ENCODE results near the gene SMC6. TPM values are rescaled to one million over a fixed set of nuclear protein-coding genes. Genes with fewer than 3 reads are reported as not detected.

SMC6 gene
- polyA plus RNA-seq, 1 donor from 2014 or later = 20.1 TPM

GRCh38 chr2:17788773-17789172 lies 35.2 kb upstream of the SMC6 start:
- Histone ChIP-seq H4K20me1 (ENCODE audit: insufficient read depth) (no peaks in the 10 kb centered on the region), H3K9me2 (ENCODE audit: insufficient read depth, low read length) (no peaks in the 10 kb centered on the region), H3K27ac (ENCODE audit: low read length) (no peak overlapping the region), H3K79me2 (replicated peaks; ENCODE audit: insufficient read depth, low read length) (no peaks in the 10 kb centered on the region), H3K4me3 (ENCODE audit: low read length) (no peak overlapping the region), H3F3A (ENCODE audit: insufficient read depth, low read length, poor library complexity, severe bottlenecking) (no peaks in the 10 kb centered on the region), H3K36me3 (ENCODE audit: insufficient read depth, low read length) (no peaks in the 10 kb centered on the region), H3K4me2 (ENCODE audit: low read length) (no peak overlapping the region), H2AFZ (ENCODE audit: low read depth, low read length) (no peak overlapping the region), H3K9ac (ENCODE audit: low read length) (no peak overlapping the region), H3K9me3 (ENCODE audit: low read length) (no peaks in the 10 kb centered on the region), H3K27me3 (ENCODE audit: insufficient read depth, low read depth, low read length) (no peaks in the 10 kb centered on the region)
- TF ChIP-seq EP300 (conservative IDR thresholded peaks at IDR 0.05; ENCODE audit: poor library complexity, severe bottlenecking) (no peak), TAF1 (IDR thresholded peaks at IDR 0.05; ENCODE audit: low read depth) (no peak), RAD21 (conservative IDR thresholded peaks at IDR 0.05) (no peak), POLR2AphosphoS5 (IDR thresholded peaks at IDR 0.05) (no peak), SMC3 (conservative IDR thresholded peaks at IDR 0.05; ENCODE audit: poor library complexity) (no peak), REST (IDR thresholded peaks at IDR 0.05; ENCODE audit: borderline replicate concordance) (no peak), MXI1 (conservative IDR thresholded peaks at IDR 0.05; ENCODE audit: poor library complexity, severe bottlenecking) (no peak), EZH2 (IDR thresholded peaks at IDR 0.05; ENCODE audit: borderline replicate concordance, insufficient read depth, low read length, poor library complexity, severe bottlenecking) (no peak), CTCF (IDR thresholded peaks at IDR 0.05; ENCODE audit: poor library complexity, severe bottlenecking) (no peak)

DNA sequence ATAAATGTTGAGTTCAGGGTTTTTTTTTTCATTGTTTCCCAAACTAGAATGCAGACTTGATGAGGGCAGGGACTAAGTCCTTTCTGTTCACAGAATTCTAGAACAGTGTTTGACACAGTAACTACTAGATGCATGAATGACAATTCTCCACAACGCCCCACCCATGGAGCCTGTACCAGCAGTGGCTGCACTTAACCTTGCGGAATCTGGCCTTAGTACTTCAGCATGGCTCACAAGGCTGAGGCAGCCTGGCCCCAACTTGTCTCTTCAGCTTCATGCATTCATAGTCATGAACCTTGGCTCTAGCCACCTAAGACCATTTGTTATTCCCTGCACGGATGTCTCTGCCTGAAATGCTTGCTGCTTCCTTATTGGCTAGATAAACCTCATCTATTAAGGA lies 33.1 kb upstream of the SMC6 start:
- H3K27ac ChIP-seq (ENCODE audit: low read length) = no peak overlapping the region
- H3K79me2 ChIP-seq (replicated peaks; ENCODE audit: insufficient read depth, low read length) = no peaks in the 10 kb centered on the region
- H3K27me3 ChIP-seq (ENCODE audit: insufficient read depth, low read depth, low read length) = no peaks in the 10 kb centered on the region
- no peaks in the 10 kb centered on the region for H3K9me2 ChIP-seq (ENCODE audit: insufficient read depth, low read length)
- H3K36me3 ChIP-seq (ENCODE audit: insufficient read depth, low read length) = no peaks in the 10 kb centered on the region
- no peak overlapping the region for H3K9ac ChIP-seq (ENCODE audit: low read length)
- H3K4me2 ChIP-seq (ENCODE audit: low read length) = no peak overlapping the region
- no peaks in the 10 kb centered on the region for H3K9me3 ChIP-seq (ENCODE audit: low read length)
- no peaks in the 10 kb centered on the region for H4K20me1 ChIP-seq (ENCODE audit: insufficient read depth)
- H3K4me3 ChIP-seq (ENCODE audit: low read length) = no peak overlapping the region
- no peak overlapping the region for H2AFZ ChIP-seq (ENCODE audit: low read depth, low read length)
- TF ChIP-seq MXI1 (conservative IDR thresholded peaks at IDR 0.05; ENCODE audit: poor library complexity, severe bottlenecking) (no peak), EZH2 (IDR thresholded peaks at IDR 0.05; ENCODE audit: borderline replicate concordance, insufficient read depth, low read length, poor library complexity, severe bottlenecking) (no peak), EP300 (conservative IDR thresholded peaks at IDR 0.05; ENCODE audit: poor library complexity, severe bottlenecking) (no peak), SMC3 (conservative IDR thresholded peaks at IDR 0.05; ENCODE audit: poor library complexity) (no peak), CTCF (IDR thresholded peaks at IDR 0.05; ENCODE audit: poor library complexity, severe bottlenecking) (no peak), POLR2AphosphoS5 (IDR thresholded peaks at IDR 0.05) (no peak)
- no peaks in the 10 kb centered on the region for H3F3A ChIP-seq (ENCODE audit: insufficient read depth, low read length, poor library complexity, severe bottlenecking)

Measured in neural cell (in vitro differentiated cells).